Esophagus (tissue), 2 donors: ENCODE data around the gene PCK2. TPM values are rescaled to one million over a fixed set of nuclear protein-coding genes. Genes with fewer than 3 reads are reported as not detected.

ENCODE experiments used
- H3K27ac ChIP-seq, 2 donors: one replicate each; pipeline ENCODE4 v1.5.1; 2013; ENCODE audit warnings: low read depth in 2 of 2, mild to moderate bottlenecking in 2 of 2, inconsistent platforms in 1 of 2, low read length in 1 of 2, moderate library complexity in 1 of 2
- H3K27me3 ChIP-seq, 2 donors: one replicate each; pipeline ENCODE4 v1.6.1; 2013; ENCODE audit warnings: low read length in 2 of 2, control low read depth in 1 of 2, mild to moderate bottlenecking in 1 of 2; ENCODE audit not compliant: insufficient read depth in 2 of 2, control insufficient read depth in 1 of 2
- H3K36me3 ChIP-seq, 2 donors: one replicate each; pipeline ENCODE4 v1.6.1; 2013; ENCODE audit warnings: low read length in 1 of 2; ENCODE audit not compliant: control insufficient read depth in 2 of 2, insufficient read depth in 2 of 2
- H3K4me1 ChIP-seq, 2 donors: one replicate each; pipeline ENCODE4 v1.6.1; 2013; ENCODE audit warnings: low read length in 1 of 2; ENCODE audit not compliant: control insufficient read depth in 2 of 2, insufficient read depth in 2 of 2
- H3K4me3 ChIP-seq, 2 donors: one replicate each; pipeline ENCODE4 v1.5.1; 2013; ENCODE audit warnings: low read length in 2 of 2, mild to moderate bottlenecking in 2 of 2, low read depth in 1 of 2, moderate library complexity in 1 of 2
- H3K9me3 ChIP-seq, 2 donors: one replicate each; pipeline ENCODE4 v1.6.1; 2013; ENCODE audit warnings: mild to moderate bottlenecking in 2 of 2, low read depth in 1 of 2, low read length in 1 of 2, moderate library complexity in 1 of 2; ENCODE audit not compliant: control insufficient read depth in 2 of 2, insufficient read depth in 1 of 2
- WGBS, 2 donors: extraction: QIAGEN DNeasy Blood & Tissue Kit; methylation state at CpG; one replicate each; pipeline ENCODE4 v1.1.7; 2013; 5-methylcytosine and 5-hydroxymethylcytosine counted together
- polyA plus RNA-seq, 2 donors: library from polyadenylated mRNA; stranded (reverse); fragments of 200-250 nt; gene quantifications; one replicate each; pipeline ENCODE4 v1.2.3, GENCODE V29; 2013
- donor health status: healthy with polysubstance abuse.
- donor health status: Bipolar disorder and iron deficiency.

The PCK2 gene
- polyA plus RNA-seq, 2 donors = 10.1 to 29.2 TPM

- Histone ChIP-seq H3K9me3 (no peaks in the 10 kb centered on the region), H3K4me1 (peaks cover 0 to 7% of the 10 kb centered on the region in 2 donors), H3K27me3 (no peaks in the 10 kb centered on the region), H3K27ac (no peak overlapping the region), H3K4me3 (no peak overlapping the region), H3K36me3 (no peaks in the 10 kb centered on the region)
- 82 to 85% methylated on average over 9 to 10 of the region's 10 CpGs for WGBS, 2 donors
Observed at GRCh38 chr14:24068711-24069410, 25.2 kb upstream of the PCK2 start.

GRCh38 chr14:24069411-24069735 lies 24.7 kb upstream of the PCK2 start:
- Histone ChIP-seq H3K36me3 (no peaks in the 10 kb centered on the region), H3K9me3 (no peaks in the 10 kb centered on the region), H3K4me1 (peaks cover 0 to 7% of the 10 kb centered on the region in 2 donors), H3K4me3 (no peak overlapping the region), H3K27me3 (no peaks in the 10 kb centered on the region), H3K27ac (no peak overlapping the region)
- WGBS, 2 donors = 81 to 85% methylated on average over 5 to 6 of the region's 6 CpGs

- Histone ChIP-seq H3K4me3 (no peak overlapping the region), H3K9me3 (no peaks in the 10 kb centered on the region), H3K27ac (no peak overlapping the region), H3K4me1 (peaks cover 0 to 7% of the 10 kb centered on the region in 2 donors), H3K27me3 (no peaks in the 10 kb centered on the region), H3K36me3 (no peaks in the 10 kb centered on the region)
- 76 to 83% methylated on average over 10 of the region's 10 CpGs for WGBS, 2 donors
Observed at GRCh38 chr14:24070285-24071143, 23.6 kb upstream of the PCK2 start.

- no peak within 1 kb of the TSS for H3K27ac ChIP-seq
Observed at GRCh38 chr14:24071144-24071697, 22.9 kb upstream of the PCK2 start, which contains the start of gene CPNE6. Gene CPNE6, plus strand, starts transcription at chr14:24071562. Its CDS starts 1,375 bp downstream, at chr14:24072937.

GRCh38 chr14:24071836-24072430 lies 22.2 kb upstream of the PCK2 start:
- Histone ChIP-seq H3K36me3 (no peaks in the 10 kb centered on the region), H3K9me3 (no peaks in the 10 kb centered on the region), H3K27me3 (no peaks in the 10 kb centered on the region), H3K4me3 (no peak overlapping the region), H3K27ac (no peak overlapping the region), H3K4me1 (peaks cover 0 to 7% of the 10 kb centered on the region in 2 donors)
- 39 to 50% methylated on average over 12 of the region's 12 CpGs for WGBS, 2 donors

More at GRCh38 chr14:24071144-24071697, 22.9 kb upstream of the PCK2 start, which contains the start of gene CPNE6:
- H3K9me3 ChIP-seq = no peaks in the 10 kb centered on the region
- H3K4me3 ChIP-seq = no peak within 1 kb of the TSS
- WGBS, 2 donors = 46 to 65% methylated on average over 12 to 19 of the region's 19 CpGs
- no peaks in the 10 kb centered on the region for H3K27me3 ChIP-seq
- peaks cover 0 to 7% of the 10 kb centered on the region in 2 donors for H3K4me1 ChIP-seq
- no peaks in the 10 kb centered on the region for H3K36me3 ChIP-seq

GRCh38 chr14:24072436-24072835 lies 21.7 kb upstream of the PCK2 start:
- no peaks in the 10 kb centered on the region for H3K27me3 ChIP-seq
- 33 to 39% methylated on average over 7 of the region's 7 CpGs for WGBS, 2 donors
- no peaks in the 10 kb centered on the region for H3K9me3 ChIP-seq
- no peaks in the 10 kb centered on the region for H3K36me3 ChIP-seq
- H3K4me1 ChIP-seq = peaks cover 0 to 9% of the 10 kb centered on the region in 2 donors
- H3K27ac ChIP-seq = no peak overlapping the region
- H3K4me3 ChIP-seq = no peak overlapping the region

- 82 to 84% methylated on average over 26 of the region's 26 CpGs for WGBS, 2 donors
- Histone ChIP-seq H3K4me3 (no peak overlapping the region), H3K27ac (no peak overlapping the region), H3K36me3 (no peaks in the 10 kb centered on the region), H3K27me3 (no peaks in the 10 kb centered on the region), H3K9me3 (no peaks in the 10 kb centered on the region), H3K4me1 (peaks cover 0 to 9% of the 10 kb centered on the region in 2 donors)
Observed at GRCh38 chr14:24072881-24073877, 20.9 kb upstream of the PCK2 start.

GRCh38 chr14:24074625-24075484 lies 19.3 kb upstream of the PCK2 start:
- 66 to 79% methylated on average over 11 of the region's 11 CpGs for WGBS, 2 donors
- Histone ChIP-seq H3K27ac (no peak overlapping the region), H3K9me3 (no peaks in the 10 kb centered on the region), H3K27me3 (no peaks in the 10 kb centered on the region), H3K4me1 (peaks cover 0 to 9% of the 10 kb centered on the region in 2 donors), H3K4me3 (no peak overlapping the region), H3K36me3 (no peaks in the 10 kb centered on the region)
